ENCODE data around the gene TEX44. TPM values are rescaled to one million over a fixed set of nuclear protein-coding genes. Genes with fewer than 3 reads are reported as not detected.

The TEX44 gene
- total and polyA plus RNA-seq, 8 donors = not detected

DNA sequence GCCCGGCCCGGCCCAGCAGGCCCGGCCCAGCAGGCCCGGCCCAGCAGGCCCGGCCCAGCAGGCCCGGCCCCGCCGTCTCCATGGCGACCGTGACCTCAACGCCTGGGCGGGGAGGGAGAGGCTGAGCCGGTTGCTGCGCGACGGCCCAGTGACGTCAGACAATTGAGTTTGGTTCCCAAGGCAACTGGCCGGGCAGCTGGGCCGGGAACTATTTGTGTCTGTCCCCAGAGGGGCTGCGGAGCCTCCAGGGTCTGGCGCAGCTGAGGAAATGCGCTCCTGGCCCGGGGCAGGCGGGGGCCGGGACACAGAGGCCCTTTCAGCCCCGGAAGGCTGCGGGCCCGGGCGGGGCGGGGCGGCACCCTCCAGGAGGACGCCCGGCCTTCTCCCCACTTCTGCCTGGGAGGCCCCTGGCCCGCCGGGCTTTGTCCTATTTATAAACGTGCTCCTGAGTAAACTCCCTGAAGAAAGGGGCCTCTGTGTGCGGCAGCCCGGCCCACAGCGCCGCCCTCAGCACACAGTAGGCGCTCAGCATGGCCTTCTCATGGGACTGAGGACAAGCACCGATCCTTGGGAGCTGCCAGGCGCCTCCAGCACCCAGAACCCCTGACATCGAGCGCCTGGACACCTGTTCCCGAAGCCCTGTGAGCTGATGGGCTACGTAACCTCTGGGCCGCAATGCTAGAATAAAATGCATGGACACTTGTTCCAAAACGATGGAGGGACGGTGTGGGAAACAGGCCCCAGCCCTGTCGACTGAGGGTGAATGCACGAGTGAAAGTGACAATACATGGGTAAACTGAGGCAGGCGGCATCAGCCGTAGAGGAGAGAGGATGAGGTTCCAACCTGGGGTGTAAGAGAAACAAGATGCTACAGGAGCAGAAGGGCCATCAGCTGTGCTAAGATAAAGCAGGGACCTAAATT lies 12.3 kb downstream of the TEX44 start:
- 14 to 23% (median 18%) methylated on average over 24 to 52 of the region's 54 CpGs for WGBS, 5 donors
- DNase-seq = peak; percentile 99 to 100
- Histone ChIP-seq H3K4me1 (peaks cover 23 to 65% (median 38%) of the 10 kb centered on the region in 4 donors), H3K4me3 (peak overlapping the region; percentile 37 to 50 (median 44)), H3K27me3 (no peaks in the 10 kb centered on the region), H3K27ac (peak overlapping the region; percentile 95 to 99 (median 97)), H3K36me3 (no peaks in the 10 kb centered on the region), H3K9me3 (no peaks in the 10 kb centered on the region)
- peak; percentile 24 to 93 (median 89) for TF ChIP-seq POLR2AphosphoS5 (IDR thresholded peaks at IDR 0.05)
- no peak for TF ChIP-seq CTCF (IDR thresholded peaks at IDR 0.05)
- no peak for TF ChIP-seq POLR2A (IDR thresholded peaks at IDR 0.05)
- TF ChIP-seq EP300 (IDR thresholded peaks at IDR 0.05) = peak; percentile 88
- intact Hi-C loops (cut with DNase I; ENCODE audit: low total_unique reads) = loop anchor here (5.0 kb wide), 1 partner anchor 107 kb away; no protein-coding TSS in a partner anchor

GRCh38 chr2:231605607-231606091 lies 13.0 kb downstream of the TEX44 start:
- H3K9me3 ChIP-seq = no peaks in the 10 kb centered on the region
- TF ChIP-seq POLR2AphosphoS5 (IDR thresholded peaks at IDR 0.05) = no peak
- no peak for TF ChIP-seq POLR2A (IDR thresholded peaks at IDR 0.05)
- no peak for TF ChIP-seq CTCF (IDR thresholded peaks at IDR 0.05)
- TF ChIP-seq EP300 (IDR thresholded peaks at IDR 0.05) = no peak
- peak overlapping the region; percentile 83 to 99 (median 97) for H3K27ac ChIP-seq
- WGBS, 5 donors = 79 to 85% (median 83%) methylated on average over 6 to 7 of the region's 7 CpGs
- no peaks in the 10 kb centered on the region for H3K36me3 ChIP-seq
- intact Hi-C loops (cut with DNase I; ENCODE audit: low total_unique reads) = loop anchor here (5.0 kb wide), 1 partner anchor 107 kb away; no protein-coding TSS in a partner anchor
- H3K4me3 ChIP-seq = peak overlapping the region in 1 of 4 donors; percentile 50
- no peaks in the 10 kb centered on the region for H3K27me3 ChIP-seq
- H3K4me1 ChIP-seq = peaks cover 23 to 63% (median 37%) of the 10 kb centered on the region in 4 donors
- peak in 1 of 2 donors; percentile 63 for DNase-seq

DNA sequence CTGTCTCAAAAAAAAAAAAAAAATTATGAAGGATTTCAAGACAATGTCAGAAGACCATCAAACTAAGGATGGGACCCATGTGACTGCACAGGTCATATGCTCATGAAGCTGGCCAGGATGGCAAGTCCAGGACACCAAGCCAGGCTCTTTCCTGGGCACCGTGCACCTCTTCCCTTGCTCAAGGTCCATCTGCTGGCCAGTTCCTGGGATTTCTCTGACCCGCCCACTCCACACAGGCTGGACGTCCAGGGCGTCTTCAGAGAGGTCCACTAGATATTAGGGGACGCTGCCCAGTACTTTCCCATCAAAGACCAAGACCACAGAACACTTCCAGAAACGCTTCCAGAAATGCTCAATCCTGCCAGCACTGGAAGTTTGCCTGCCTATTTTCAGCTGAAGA lies 14.3 kb downstream of the TEX44 start:
- TF ChIP-seq EP300 (IDR thresholded peaks at IDR 0.05) = no peak
- TF ChIP-seq CTCF (IDR thresholded peaks at IDR 0.05) = no peak
- no peak for TF ChIP-seq POLR2A (IDR thresholded peaks at IDR 0.05)
- no peak for TF ChIP-seq POLR2AphosphoS5 (IDR thresholded peaks at IDR 0.05)
- intact Hi-C loops (cut with DNase I; ENCODE audit: low total_unique reads) = loop anchor here (5.0 kb wide), 1 partner anchor 105 kb away; no protein-coding TSS in a partner anchor
- WGBS, 5 donors = 45 to 85% (median 76%) methylated on average over 1 to 6 of the region's 6 CpGs
- peaks cover 32 to 60% (median 38%) of the 10 kb centered on the region in 4 donors for H3K4me1 ChIP-seq
- H3K27me3 ChIP-seq = no peaks in the 10 kb centered on the region
- no peak for DNase-seq
- H3K9me3 ChIP-seq = no peaks in the 10 kb centered on the region
- H3K36me3 ChIP-seq = no peaks in the 10 kb centered on the region
- H3K4me3 ChIP-seq = no peak overlapping the region
- peak overlapping the region in 3 of 5 donors; percentile 28 to 97 (median 47) for H3K27ac ChIP-seq

DNA sequence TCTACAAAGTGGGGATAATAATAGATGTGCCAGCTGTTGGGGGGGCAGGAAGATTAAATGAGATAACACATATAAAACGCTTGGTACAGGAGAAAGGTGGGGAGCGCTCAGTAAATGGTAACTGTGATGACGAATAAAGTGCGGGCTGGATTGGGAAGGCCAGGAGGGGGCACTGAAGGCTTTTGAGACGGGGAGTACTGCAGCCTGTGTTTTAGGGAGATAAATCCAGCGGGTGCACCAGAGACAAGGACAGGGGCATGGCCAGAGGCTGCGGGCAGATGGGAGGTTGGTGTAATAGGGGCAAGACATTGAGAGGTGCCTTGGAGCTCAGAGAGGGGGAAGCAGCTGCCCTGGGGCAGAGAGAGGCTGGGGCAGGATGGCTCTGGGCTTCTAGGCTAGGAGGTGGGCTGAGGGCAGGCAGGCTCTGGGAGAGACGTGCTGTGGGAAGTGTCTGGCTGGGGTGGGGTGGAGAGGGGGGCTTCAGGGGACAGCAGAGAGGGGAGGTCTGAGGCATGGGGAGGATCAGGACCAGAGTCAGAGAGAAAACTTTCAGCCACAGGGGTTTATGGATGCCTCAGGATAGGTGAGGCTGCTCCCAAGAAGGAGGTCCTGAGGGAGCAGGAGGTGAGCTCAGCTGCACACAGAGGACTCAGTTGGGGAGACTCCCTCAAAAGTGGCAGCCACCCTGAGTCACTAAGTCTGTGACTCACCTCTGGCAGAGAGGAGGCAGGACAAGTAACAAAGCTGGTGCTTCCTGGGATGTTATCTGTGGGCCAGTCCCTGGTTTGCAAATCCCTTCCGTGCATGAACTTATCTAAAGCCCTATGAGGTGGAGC lies 18.8 kb downstream of the TEX44 start:
- peak overlapping the region; percentile 59 to 98 (median 96) for H3K27ac ChIP-seq
- no peaks in the 10 kb centered on the region for H3K36me3 ChIP-seq
- 39 to 57% (median 46%) methylated on average over 9 of the region's 9 CpGs for WGBS, 5 donors
- no peak overlapping the region for H3K4me3 ChIP-seq
- peaks cover 0 to 14% (median 0%) of the 10 kb centered on the region in 3 donors for H3K27me3 ChIP-seq
- no peaks in the 10 kb centered on the region for H3K9me3 ChIP-seq
- intact Hi-C loops (cut with DNase I; ENCODE audit: low total_unique reads) = loop anchor here (5.0 kb wide), 1 partner anchor 61 kb away; no protein-coding TSS in a partner anchor
- peak; percentile 65 to 83 for DNase-seq
- TF ChIP-seq CTCF (IDR thresholded peaks at IDR 0.05) = peak in 1 of 7 experiments; percentile 8
- peak in 2 of 3 donors; percentile 53 to 69 for TF ChIP-seq POLR2AphosphoS5 (IDR thresholded peaks at IDR 0.05)
- TF ChIP-seq EP300 (IDR thresholded peaks at IDR 0.05) = no peak
- no peak for TF ChIP-seq POLR2A (IDR thresholded peaks at IDR 0.05)
- H3K4me1 ChIP-seq = peaks cover 41 to 61% (median 46%) of the 10 kb centered on the region in 4 donors

Measured in stomach (tissue), 9 donors.